DMS79 treated with DMSO at 0.1 percent for 48 hours (cell line): ENCODE results near the gene ATP9A.
"Not testable (repeated sequence)": the region's sequence is repeated elsewhere in the genome, so short reads cannot be mapped to it uniquely, and the experiment has no call there.

Experiments
- DNase-seq: peaks from one replicate; lab custom pipeline; 2025; lab: John Stamatoyannopoulos, UW

The ATP9A gene

DNA sequence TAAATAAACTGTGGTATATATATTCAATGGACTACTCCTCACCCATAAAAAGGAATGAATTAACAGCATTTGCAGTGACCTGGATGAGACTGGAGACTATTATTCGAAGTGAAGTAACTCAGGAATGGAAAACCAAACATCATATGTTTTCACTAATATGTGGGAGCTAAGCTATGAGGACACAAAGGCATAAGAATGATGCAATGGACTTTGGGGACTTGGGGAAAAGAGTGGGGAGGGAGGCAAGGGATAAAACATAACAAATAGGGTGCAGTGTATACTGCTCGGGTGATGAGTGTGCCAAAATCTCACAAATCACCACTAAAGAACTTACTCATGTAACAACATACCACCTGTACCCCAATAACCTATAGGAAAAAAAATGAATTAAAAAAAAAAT lies 45.2 kb downstream of the ATP9A start:
- not testable (repeated sequence) for DNase-seq

DNA sequence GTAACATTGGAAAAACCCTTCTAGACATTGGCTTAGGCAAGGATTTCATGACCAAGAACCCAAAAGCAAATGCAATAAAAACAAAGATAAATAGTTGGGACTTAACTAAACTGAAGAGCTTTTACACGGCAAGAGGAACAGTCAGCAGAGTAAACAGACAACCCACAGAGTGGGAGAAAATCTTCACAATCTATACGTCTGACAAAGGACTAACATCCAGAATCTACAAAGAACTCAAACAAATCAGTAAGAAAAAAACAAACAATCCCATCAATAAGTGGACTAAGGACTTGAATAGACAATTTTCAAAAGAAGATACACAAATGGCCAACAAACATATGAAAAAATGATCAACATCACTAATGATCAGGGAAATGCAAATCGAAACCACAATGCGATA lies 45.9 kb downstream of the ATP9A start:
- DNase-seq: not testable (repeated sequence)

DNA sequence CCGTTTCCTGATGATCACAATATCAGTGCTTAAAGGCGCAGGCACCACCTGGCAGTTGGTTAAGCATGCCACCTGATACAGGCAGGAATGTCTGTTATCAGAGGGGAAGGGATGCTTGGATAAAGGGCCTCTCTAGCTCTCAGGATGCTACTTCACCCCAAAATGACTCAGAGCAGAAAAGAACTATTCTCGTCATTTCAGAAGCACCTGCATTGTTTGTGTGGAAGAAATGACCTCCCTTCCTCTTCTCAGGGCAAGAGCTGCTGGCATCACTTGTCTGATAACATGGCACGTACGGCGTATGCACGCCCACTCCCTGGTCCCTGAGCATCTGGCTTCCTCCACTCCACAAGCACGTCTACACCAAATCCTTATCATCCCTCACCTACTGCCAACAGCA lies 47.3 kb downstream of the ATP9A start:
- no peak for DNase-seq

DNA sequence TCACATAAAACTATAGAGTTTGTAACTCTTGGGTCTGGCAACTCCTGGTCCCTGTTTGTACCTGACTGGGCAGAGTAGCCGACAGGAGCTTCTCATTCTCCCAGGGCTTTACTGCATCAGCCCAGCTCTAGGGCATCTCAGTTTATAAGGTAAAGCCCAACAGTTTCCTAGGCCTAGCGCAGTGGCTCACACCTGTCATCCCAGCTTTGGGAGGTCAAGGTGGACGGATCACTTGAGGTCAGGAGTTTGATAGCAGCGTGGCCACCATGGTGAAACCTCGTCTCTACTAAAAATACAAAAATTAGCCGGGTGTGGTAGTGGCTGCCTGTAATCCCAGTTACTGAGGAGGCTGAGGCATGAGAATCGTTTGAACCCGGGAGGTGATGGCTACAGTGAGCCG lies 47.8 kb downstream of the ATP9A start:
- no peak for DNase-seq

DNA sequence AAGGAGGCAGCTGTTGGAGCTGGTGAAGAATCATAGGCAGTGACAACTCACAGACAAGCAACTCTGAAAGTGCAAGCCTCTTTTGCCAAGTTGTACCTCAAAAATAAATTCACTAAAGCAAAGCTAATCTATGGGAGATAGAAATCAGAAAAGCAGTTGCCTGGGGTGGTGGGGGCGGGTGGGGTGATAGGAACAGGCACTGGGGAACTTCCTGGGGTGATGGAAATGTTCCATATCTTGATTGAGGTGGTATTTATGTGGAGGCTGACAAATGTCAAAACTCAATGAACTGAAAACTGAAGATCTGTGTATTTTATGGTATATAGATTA lies 52.4 kb downstream of the ATP9A start:
- no peak for DNase-seq

DNA sequence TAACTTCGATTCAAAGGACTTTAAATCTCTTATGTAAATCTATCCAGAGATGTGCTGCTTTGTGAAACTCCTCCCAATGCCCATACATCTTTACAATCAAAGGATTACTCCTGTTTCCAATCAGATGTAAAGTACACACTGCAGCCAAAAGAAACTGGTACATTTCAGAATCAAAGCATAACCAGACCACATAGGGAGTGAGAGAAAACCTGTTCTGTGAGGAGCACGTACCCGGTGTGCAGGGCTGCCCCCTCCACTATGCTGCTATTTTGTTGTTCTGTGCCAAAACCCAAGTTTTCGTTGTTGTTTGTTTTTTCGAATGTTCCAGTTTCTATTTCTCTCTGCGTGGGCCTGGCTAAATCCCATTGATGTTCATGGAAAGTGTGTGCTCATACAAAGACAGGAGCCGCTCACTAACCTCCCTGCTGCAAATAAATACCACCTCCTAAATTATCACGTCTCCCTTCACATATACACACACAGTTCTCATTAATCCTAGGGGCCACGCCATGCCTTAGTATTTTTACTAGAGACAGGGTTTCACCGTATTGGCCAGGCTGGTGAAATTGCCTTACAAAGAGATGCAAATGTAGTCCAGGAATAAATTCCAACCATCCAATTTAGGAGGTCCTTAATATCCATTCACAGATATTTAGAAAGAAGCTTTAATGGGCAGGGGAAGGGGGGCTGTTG lies 52.9 kb downstream of the ATP9A start:
- no peak for DNase-seq

DNA sequence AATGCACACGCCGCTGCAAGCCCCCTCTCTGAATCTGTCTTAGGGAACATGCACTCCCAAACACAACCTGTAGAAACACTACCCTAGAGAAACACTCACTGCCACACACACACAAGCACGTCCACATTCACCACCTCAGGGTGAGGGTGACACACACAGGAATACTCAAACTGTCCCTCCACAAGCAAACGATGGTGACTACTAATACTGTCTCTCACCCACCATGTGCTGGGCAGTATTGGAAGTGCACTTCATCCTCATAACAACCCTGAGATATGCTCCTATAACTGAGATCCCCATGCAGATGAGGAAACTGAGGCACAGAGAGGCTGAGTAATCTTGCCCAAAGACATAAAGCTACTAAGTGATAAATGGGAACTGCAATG lies 55.0 kb downstream of the ATP9A start:
- no peak for DNase-seq

DNA sequence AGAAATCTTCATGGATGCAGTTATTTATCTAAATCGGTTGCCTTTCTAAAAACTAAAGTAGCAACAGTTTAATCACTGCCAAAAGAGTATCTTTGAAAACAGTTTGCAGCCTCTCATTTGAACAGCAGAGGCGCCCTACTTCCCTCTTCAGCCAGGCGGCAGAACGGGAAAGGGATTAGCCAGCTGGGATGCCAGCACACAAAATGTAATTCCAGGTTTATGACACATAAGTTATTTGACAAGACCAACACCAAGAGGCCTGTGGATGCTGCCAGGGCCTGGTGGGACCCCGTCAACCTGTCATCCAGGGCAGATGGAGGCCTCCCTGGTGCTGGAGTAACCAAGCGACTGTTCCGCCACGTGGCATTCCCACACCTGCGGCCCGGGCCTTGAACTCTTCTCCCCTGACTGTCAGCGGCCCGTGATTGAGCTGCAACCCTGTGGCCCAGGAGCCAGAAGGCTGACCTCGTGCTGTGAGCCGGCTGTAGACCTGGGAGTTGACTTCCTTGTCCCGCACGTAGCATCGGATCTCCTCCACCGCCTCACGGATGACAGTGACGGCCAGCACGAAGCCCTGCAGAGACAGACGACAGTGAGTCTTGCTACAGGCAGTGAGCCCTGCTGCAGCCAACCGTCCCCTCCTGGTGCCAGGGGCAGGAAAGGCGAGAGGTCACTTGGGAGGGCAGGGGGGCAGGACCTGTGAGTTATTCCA lies 55.5 kb downstream of the ATP9A start:
- DNase-seq: no peak

DNA sequence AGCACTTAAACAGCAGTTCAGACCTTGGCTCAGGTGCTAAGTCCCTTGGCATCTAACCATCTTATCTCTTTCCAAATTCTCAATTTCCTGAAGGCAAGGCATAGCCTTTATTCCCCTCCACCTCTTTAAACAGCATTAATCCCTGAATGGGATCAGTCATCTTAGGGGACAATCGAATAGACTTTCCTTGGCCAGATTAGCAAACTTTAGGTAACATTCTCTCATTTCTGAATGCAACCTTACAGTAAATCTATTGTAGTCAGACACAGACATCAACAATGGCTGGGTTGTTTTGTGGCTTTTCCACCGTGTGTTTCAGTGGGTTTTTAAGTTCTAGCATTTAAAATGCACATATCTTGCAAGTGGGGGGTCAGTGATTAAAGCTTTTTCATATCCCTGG lies 56.8 kb downstream of the ATP9A start:
- no peak for DNase-seq

DNA sequence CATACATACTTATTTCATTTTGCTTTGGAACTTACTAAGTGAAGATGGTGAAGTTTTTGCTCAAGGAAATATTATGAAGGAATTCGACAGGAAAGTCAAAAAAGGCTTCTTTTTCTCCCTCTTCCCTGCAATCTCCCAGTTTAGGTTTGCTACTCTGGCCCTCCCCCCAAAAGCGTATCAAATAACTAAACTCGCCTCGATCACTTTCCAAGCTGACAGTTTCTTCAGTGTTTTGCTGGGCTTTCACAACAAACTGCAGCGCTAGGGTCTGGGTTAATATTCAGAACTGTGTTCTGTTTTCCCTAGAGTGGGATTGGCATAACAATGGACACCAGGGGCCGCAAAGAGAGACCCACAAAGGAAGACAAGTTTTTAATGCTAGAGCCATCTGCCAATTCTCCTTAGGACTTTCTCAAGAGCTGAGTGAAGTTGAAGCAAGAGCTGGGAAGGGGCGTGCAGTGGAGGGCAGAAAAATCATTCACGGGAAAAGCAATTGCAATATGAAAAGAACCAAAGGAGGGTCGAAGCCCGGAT lies 57.8 kb downstream of the ATP9A start:
- DNase-seq: no peak

DNA sequence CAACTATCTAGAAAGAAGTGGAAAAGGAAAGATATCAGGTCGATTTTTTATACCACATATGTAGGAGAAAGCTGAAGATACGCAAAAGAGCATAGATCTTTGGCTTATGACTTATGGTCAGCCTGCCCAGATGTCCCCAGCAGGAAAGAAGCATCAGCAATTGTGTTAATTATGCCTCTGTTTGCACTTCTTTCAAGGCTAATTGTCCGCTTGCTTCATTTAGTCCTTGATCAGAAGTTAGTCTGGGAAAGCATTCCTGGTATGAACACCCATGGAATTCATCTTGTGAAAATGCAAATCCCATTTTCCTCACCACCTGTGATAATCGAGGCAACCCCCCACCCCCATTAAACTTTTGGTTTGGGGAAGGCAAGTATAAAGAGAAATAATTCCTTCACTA lies 62.8 kb downstream of the ATP9A start:
- no peak for DNase-seq

DNA sequence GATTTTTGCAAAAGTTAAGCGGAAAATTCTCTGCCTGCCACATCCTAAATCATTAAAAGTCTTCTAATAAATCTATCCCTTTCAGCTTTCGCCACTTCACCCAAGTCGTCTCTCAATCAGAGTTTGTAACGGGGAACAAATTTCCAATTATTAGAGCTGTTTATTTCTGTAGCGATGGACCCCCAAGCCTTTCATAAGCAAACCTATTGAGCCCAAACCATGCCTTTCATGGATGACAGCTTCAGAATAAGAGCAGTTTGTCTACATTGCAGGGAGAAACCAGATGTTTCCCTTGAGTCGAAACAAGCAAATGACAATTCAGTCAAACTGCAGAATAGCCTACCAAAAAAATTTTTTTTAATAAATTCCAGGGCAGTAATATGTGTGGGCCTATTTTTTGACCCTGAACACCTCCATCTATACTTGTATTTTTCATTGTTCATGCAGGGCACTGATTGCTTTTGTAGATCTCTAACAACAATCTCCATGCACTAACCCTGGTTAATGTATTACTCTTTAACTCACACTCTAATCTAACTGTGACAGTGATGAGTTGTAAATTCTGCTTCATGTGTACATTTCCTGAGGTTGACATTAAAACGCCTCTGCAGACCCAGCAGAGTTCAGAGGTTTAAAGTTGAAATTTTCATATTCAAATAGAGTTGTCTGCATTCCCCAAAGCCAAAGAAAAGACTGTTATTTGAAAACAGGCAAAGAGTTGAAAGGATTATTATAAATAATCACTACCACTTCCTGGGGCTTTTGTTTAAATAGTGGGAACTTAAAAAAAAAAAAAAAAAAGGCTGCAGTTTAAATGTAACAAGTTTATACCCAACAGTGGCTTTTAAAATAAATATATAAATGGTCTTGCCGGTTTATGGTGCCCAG lies 64.5 kb downstream of the ATP9A start:
- no peak for DNase-seq

DNA sequence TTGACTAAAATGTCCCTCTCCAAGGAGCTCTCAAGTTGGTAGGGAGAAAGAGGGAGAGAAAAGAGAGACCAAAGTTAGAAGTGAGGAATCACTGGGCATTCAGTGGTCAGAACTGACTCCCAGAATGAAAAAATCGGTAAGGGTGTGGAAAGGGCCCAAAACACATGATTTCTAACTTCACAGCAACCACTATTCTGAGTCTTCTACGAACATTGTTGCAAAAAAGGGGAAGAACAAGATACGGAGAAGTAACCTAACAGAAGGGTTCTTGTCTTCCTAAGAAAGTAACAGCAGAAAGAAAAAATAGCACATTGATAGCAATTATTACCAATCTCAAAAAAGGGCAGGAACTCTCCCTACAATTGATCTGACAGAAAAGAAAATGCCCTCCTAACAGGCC lies 65.6 kb downstream of the ATP9A start:
- no peak for DNase-seq

DNA sequence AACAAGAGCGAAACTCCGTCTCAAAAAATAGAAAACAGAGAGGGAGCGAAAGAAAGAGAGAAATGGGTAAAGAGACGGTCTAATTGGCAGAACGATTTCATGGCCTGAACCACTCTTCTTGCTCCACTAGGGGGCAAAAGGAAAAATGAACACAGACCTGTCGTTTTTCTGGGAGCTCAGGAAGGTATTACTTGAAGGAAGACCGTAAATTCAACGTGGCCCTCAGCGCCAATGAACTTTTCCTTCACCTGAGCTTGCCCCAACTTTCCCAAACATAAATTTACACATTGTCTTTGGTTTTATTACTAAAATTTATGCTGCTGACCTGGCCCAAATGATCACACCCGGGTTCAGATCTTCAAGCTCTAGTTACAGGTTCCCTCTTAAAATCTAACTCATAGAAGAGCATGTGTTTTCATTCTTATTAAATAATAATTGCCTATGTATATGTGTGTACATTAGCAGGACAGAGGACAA lies 67.3 kb downstream of the ATP9A start:
- DNase-seq: no peak

DNA sequence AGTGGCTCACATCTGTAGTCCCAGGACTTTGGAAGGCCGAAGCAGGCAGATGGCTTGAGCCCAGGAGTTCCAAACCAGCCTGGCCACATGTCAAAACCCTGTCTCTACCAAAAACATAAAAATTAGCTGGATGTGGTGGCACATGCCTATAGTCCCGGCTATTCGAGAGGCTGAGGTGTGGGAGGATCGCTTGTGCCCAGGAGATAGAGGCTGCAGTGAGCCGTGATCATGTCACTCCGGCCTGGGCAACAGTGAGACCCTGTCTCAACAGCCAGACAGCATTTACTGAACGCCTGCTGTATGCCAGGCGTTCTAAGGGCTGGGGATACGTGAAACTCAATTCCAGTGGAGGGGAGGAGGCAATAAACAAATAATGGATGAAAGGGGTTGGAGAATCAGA lies 69.9 kb downstream of the ATP9A start:
- DNase-seq: no peak

DNA sequence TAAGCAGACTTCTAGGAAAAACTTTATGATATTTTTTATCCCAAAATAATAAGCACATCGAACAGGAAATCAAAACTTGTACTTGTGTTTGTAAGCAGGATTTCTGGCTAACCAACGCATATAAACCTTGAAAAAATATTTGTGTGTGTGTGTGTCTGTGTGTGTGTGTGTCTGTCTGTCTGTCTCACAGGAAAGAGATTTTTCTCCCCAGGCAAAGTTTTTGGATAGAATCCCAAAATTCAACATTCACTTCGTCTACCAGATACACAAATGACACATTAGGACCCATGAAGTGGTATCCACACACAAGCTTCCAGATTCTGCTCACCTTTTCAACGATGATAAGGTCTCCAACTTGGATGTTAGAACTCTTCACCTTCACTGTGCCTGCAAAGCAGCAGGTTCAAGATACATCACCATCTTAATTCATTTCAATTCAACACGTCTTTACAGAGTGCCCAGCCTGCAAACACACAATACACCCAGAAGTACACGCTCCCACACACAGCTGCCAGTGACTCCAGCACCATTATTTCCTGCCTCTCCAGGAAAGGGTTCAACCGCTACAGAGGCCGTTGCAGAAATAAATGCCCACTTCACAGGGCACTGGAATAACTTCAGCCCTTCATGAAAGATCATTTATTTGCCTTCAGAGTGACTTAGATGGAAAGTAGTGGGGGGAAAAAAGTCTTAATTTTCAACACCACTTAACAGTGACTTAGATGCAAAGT lies 70.9 kb downstream of the ATP9A start:
- DNase-seq: peak; percentile 71

DNA sequence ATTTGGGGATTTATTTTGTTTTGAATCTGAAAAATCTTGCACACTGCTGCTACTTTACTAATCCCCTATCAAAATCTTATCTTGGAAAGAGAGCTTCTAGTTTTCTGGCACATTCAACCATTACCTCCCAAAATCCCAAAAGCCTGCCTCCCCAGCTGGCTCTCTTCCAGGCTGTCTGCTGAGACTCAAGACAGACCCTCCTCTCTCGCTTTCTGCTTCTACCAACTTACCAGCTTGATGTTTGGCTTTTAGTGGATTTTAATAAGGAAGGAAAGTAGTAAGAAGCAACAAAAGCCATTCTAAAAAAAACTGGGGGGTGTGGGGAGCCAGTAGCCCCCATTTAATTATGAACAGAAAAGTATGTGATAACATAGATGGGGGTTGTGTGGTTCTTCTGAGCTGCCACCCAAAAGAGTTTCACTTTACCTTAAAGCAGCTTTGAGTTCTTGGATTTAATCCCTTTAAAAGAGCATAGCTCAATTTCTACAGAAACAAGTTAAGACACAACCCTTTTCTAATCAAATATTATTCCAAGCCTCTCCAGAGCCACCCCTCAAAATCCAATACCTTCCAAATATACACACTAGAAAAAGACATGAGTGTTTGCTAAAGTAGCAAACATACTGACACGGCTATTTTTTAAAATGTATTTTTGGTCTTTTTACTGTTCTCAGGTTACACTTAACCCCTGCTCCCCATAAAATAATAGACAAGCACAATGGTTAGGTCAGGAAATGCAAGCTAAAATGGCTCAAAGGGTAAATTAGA lies 71.7 kb downstream of the ATP9A start:
- peak; percentile 85 for DNase-seq

DNA sequence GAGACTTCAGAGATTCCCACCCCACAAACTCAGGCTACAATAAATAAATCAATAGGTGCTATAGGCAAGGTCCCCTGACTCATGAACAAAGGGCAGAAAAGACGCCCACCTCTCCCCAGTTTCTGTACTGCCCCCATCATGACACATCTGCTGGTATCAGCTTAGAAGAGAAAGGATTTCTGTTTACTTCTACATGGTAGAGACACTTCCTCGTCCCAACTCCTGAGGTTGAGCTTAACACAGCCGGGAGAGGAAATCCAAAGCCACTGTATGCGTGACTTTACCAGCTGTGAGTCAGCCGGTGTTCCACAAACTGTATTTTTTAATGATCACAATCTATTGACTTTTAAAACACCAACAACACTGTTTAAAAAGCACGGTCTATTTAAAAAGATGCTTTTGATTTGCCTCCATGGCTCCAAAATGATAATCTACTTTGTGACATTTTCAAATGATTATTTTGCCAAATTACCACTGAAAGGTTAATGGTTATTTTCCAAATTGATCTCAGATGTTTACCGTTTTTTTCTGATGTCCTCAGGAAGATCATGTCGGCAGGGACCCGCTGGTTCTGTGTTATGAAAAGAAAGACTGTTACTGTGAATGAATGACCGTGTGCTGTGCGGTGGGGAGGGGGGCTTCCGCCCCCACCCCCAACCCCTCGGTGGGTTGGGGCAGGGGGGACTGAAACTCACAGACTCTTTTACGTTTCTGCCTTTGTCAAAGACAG lies 72.5 kb downstream of the ATP9A start:
- peak; percentile 29 for DNase-seq

DNA sequence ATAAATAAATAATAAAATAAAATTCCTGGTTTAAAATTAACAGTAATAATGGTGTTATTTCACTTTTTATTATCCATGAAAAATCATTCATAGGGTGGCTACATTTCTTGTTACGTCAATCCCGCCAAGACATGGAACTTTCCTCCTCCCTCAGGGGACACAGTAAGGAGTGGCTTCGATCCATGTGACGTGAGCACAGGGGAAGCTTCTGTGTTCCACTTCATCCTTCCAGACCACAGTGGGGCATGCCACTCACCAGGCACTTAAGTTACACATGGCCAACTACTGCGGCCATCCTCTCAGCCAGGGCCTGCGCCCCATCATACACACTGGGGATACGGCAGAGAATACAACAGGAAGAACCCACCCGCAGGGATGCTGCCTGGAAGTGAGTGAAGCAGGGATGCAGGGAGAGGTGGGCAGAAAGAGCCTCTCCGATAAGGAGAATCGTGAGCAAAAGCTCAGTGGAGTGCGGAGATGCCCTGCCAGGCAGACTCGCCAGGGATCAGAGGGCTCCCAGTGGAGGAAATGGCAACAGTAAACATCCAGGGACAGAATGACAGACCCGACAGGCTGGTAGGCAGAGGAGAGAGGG lies 75.3 kb downstream of the ATP9A start:
- no peak for DNase-seq

DNA sequence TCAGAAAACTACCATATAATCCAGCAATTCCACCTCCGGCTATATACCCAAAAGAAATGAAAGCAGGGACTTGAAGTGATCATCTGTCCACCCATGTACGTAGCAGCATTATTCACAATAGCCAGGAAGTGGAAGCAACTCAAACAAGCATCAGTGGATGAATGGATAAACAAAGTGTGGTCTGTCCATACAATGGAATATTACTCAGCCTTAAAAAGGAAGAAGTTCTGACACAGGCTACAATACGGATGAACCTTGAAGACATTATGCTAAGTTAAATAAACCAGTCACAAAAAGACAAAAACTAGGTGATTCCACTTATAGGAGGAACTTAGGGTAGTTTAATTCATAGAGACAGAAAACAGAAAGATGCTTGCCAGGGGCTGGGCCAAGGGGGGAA lies 76.5 kb downstream of the ATP9A start:
- no peak for DNase-seq
